ENCODE measurements around the gene DCTPP1. TPM values are rescaled to one million over a fixed set of nuclear protein-coding genes. Genes with fewer than 3 reads are reported as not detected.

DCTPP1 gene
- polyA plus RNA-seq, 1 donor from 2014 or later, result 47.3 TPM

GRCh38 chr16:30399435-30400186, 30.2 kb downstream of the DCTPP1 start:
- Histone ChIP-seq H3K27me3 (ENCODE audit: insufficient read depth, low read depth, low read length) (no peaks in the 10 kb centered on the region), H2AFZ (ENCODE audit: low read depth, low read length) (no peak overlapping the region), H3K27ac (ENCODE audit: low read length) (peak overlapping the region; percentile 99)

DNA sequence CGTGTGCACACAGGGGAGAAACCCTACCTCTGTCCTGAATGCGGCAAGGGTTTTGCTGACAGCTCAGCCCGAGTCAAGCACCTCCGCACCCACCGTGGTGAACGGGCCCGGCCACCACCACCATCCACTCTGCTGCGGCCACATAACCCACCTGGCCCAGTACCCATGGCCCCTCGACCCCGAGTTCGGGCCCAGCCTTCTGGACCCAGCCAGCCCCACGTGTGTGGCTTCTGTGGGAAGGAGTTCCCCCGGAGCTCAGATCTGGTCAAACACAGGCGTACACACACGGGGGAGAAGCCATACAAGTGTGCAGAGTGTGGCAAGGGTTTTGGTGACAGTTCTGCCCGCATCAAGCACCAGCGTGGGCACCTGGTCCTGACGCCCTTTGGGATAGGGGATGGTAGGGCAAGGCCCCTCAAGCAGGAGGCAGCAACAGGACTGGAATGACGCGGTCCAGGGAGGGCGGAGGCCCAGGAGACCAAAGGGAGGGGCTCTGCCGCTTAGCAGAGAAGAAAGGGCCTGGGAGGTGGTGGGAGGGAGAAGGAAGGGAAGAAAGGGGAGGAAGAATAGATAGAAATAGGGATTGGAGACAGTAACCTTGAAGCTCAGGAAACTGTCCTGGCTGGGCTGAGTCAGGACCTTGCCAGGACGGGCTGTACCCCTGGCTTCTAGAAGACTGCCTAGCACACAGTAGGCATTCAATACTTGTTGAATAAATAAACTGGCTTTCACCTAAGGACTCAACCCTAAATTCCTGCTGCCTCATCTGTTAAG, 31.0 kb downstream of the DCTPP1 start:
- Histone ChIP-seq H3K79me2 (replicated peaks; ENCODE audit: insufficient read depth, low read length) (peaks cover 29% of the 10 kb centered on the region), H3K9me2 (ENCODE audit: insufficient read depth, low read length) (no peaks in the 10 kb centered on the region), H3K36me3 (ENCODE audit: insufficient read depth, low read length) (peaks cover 7% of the 10 kb centered on the region), H3K27me3 (ENCODE audit: insufficient read depth, low read depth, low read length) (no peaks in the 10 kb centered on the region), H3K9ac (ENCODE audit: low read length) (peak overlapping the region; percentile 88), H3K4me2 (ENCODE audit: low read length) (peak overlapping the region; percentile 85), H3F3A (ENCODE audit: insufficient read depth, low read length, poor library complexity, severe bottlenecking) (peaks cover 12% of the 10 kb centered on the region), H3K4me3 (ENCODE audit: low read length) (peak overlapping the region; percentile 68), H4K20me1 (ENCODE audit: insufficient read depth) (no peaks in the 10 kb centered on the region), H2AFZ (ENCODE audit: low read depth, low read length) (no peak overlapping the region), H3K27ac (ENCODE audit: low read length) (peak overlapping the region; percentile 99), H3K9me3 (ENCODE audit: low read length) (no peaks in the 10 kb centered on the region)
- no peak for TF ChIP-seq SMC3 (conservative IDR thresholded peaks at IDR 0.05; ENCODE audit: poor library complexity)
- no peak for TF ChIP-seq MXI1 (conservative IDR thresholded peaks at IDR 0.05; ENCODE audit: poor library complexity, severe bottlenecking)

More at GRCh38 chr16:30399435-30400186, 30.2 kb downstream of the DCTPP1 start:
- Histone ChIP-seq H3K9me3 (ENCODE audit: low read length) (no peaks in the 10 kb centered on the region), H4K20me1 (ENCODE audit: insufficient read depth) (no peaks in the 10 kb centered on the region), H3K9ac (ENCODE audit: low read length) (peak overlapping the region; percentile 88), H3K4me3 (ENCODE audit: low read length) (peak overlapping the region; percentile 68), H3K79me2 (replicated peaks; ENCODE audit: insufficient read depth, low read length) (peaks cover 21% of the 10 kb centered on the region), H3K4me2 (ENCODE audit: low read length) (peak overlapping the region; percentile 85), H3K36me3 (ENCODE audit: insufficient read depth, low read length) (peaks cover 7% of the 10 kb centered on the region), H3F3A (ENCODE audit: insufficient read depth, low read length, poor library complexity, severe bottlenecking) (peaks cover 12% of the 10 kb centered on the region), H3K9me2 (ENCODE audit: insufficient read depth, low read length) (no peaks in the 10 kb centered on the region)
- TF ChIP-seq, protein P1, sequence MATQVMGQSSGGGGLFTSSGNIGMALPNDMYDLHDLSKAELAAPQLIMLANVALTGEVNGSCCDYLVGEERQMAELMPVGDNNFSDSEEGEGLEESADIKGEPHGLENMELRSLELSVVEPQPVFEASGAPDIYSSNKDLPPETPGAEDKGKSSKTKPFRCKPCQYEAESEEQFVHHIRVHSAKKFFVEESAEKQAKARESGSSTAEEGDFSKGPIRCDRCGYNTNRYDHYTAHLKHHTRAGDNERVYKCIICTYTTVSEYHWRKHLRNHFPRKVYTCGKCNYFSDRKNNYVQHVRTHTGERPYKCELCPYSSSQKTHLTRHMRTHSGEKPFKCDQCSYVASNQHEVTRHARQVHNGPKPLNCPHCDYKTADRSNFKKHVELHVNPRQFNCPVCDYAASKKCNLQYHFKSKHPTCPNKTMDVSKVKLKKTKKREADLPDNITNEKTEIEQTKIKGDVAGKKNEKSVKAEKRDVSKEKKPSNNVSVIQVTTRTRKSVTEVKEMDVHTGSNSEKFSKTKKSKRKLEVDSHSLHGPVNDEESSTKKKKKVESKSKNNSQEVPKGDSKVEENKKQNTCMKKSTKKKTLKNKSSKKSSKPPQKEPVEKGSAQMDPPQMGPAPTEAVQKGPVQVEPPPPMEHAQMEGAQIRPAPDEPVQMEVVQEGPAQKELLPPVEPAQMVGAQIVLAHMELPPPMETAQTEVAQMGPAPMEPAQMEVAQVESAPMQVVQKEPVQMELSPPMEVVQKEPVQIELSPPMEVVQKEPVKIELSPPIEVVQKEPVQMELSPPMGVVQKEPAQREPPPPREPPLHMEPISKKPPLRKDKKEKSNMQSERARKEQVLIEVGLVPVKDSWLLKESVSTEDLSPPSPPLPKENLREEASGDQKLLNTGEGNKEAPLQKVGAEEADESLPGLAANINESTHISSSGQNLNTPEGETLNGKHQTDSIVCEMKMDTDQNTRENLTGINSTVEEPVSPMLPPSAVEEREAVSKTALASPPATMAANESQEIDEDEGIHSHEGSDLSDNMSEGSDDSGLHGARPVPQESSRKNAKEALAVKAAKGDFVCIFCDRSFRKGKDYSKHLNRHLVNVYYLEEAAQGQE (IDR thresholded peaks at IDR 0.05; ENCODE audit: borderline replicate concordance), result no peak
- no peak for TF ChIP-seq TAF1 (IDR thresholded peaks at IDR 0.05; ENCODE audit: low read depth)
- no peak for TF ChIP-seq MXI1 (conservative IDR thresholded peaks at IDR 0.05; ENCODE audit: poor library complexity, severe bottlenecking)
- TF ChIP-seq RAD21 (conservative IDR thresholded peaks at IDR 0.05), result no peak
- TF ChIP-seq EZH2 (IDR thresholded peaks at IDR 0.05; ENCODE audit: borderline replicate concordance, insufficient read depth, low read length, poor library complexity, severe bottlenecking), result no peak
- TF ChIP-seq, protein P2, sequence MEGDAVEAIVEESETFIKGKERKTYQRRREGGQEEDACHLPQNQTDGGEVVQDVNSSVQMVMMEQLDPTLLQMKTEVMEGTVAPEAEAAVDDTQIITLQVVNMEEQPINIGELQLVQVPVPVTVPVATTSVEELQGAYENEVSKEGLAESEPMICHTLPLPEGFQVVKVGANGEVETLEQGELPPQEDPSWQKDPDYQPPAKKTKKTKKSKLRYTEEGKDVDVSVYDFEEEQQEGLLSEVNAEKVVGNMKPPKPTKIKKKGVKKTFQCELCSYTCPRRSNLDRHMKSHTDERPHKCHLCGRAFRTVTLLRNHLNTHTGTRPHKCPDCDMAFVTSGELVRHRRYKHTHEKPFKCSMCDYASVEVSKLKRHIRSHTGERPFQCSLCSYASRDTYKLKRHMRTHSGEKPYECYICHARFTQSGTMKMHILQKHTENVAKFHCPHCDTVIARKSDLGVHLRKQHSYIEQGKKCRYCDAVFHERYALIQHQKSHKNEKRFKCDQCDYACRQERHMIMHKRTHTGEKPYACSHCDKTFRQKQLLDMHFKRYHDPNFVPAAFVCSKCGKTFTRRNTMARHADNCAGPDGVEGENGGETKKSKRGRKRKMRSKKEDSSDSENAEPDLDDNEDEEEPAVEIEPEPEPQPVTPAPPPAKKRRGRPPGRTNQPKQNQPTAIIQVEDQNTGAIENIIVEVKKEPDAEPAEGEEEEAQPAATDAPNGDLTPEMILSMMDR (IDR thresholded peaks at IDR 0.05; ENCODE audit: poor library complexity, severe bottlenecking), result no peak
